Measurements from ENCODE around the gene CPA5.

DNA sequence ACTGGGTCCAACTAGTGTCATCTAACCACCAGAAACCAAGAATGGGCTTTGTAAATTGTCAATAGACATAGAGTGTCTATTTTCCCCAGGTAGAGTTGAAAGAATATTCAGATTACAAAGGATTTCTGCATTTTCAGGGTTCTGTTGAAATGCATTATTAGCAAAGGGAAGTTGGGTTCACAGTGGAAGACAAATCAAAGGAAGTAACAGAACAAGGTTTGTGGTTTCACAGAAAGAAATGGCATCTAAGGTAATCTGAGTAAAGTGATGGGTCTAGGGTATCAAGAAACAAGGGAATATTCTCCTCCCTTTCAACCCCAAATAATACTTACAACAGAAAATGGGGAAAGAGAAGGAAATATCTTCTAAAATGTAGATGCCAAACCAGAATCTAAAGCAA is 70.4 kb downstream of the CPA5 start:
- no peak for TF ChIP-seq CTCF (conservative IDR thresholded peaks at IDR 0.05; ENCODE audit: low read length)
- TF ChIP-seq EZH2phosphoT487 (IDR thresholded peaks at IDR 0.05; ENCODE audit: borderline replicate concordance, low read depth, low read length): no peak

All from OCI-LY7 (cell line).